HepG2 (cell line): ENCODE measurements around the gene ELF2. TPM values are rescaled to one million over a fixed set of nuclear protein-coding genes. Genes with fewer than 3 reads are reported as not detected.
A peak's percentile ranks its signal among the peaks of the same experiment; 100 is the strongest.

Experiments used
- ARNT2 ChIP-seq: sonication (generic); formaldehyde crosslinking; IDR thresholded peaks from 2 replicates; pipeline ENCODE4 v1.8.0; 2022; ENCODE audit warnings: mild to moderate bottlenecking, low read depth, missing genetic modification reagents, moderate library complexity
- CREB1 ChIP-seq, 2 experiments: fragments of 450-650 bp in 1 of 2; IDR thresholded peaks; 2 replicates each; pipeline ENCODE4 v1.6.1; 2016 to 2017; ENCODE audit warnings: control low read depth in 1 of 2, mild to moderate bottlenecking in 1 of 2, missing compliant biosample characterization in 1 of 2, missing genetic modification characterization in 1 of 2
- ERF ChIP-seq: IDR thresholded peaks from 2 replicates; pipeline ENCODE4 v1.6.1; 2018; ENCODE audit warnings: missing biosample characterization, missing genetic modification reagents
- FOXK2 ChIP-seq: fragments of 450-650 bp; IDR thresholded peaks from 2 replicates; pipeline ENCODE4 v1.6.1; 2016
- HDAC6 ChIP-seq: fragments of 200-600 bp; sonication (generic); IDR thresholded peaks from 2 replicates; pipeline ENCODE4 v1.7.0; 2017; ENCODE audit warnings: mild to moderate bottlenecking, antibody characterized with exemption, low read length, low read depth
- HNRNPL ChIP-seq: fragments of 200-400 bp; formaldehyde crosslinking; IDR thresholded peaks from 2 replicates; pipeline ENCODE4 v1.6.1; 2017; ENCODE audit warnings: mild to moderate bottlenecking, low read depth, low read length
- KLF13 ChIP-seq: sonication (generic); formaldehyde crosslinking; IDR thresholded peaks from 2 replicates; pipeline ENCODE4 v1.4.0; 2020; ENCODE audit warnings: mild to moderate bottlenecking, missing genetic modification reagents
- NFYB ChIP-seq: sonication (generic); formaldehyde crosslinking; IDR thresholded peaks from 2 replicates; pipeline ENCODE4 v1.4.0; 2020; ENCODE audit warnings: missing genetic modification reagents
- RXRA ChIP-seq: sonication (generic); formaldehyde crosslinking; IDR thresholded peaks from 2 replicates; pipeline ENCODE4 v1.5.1; 2020; ENCODE audit warnings: missing genetic modification reagents
- SKI ChIP-seq: fragments of 450-650 bp; IDR thresholded peaks from one replicate; pipeline ENCODE4 v1.6.1; 2018; ENCODE audit warnings: mild to moderate bottlenecking; ENCODE audit not compliant: partially characterized antibody
- SUZ12 ChIP-seq: fragments of 150-350 bp; IDR thresholded peaks from 2 replicates; pipeline ENCODE4 v1.6.1; 2014; ENCODE audit warnings: low read depth, low read length
- U2AF1 ChIP-seq: fragments of 200-400 bp; formaldehyde crosslinking; optimal IDR thresholded peaks from 2 replicates; pipeline ENCODE3; 2017; ENCODE audit warnings: mild to moderate bottlenecking, low read depth, low read length
- XRCC5 ChIP-seq: fragments of 200-400 bp; formaldehyde crosslinking; optimal IDR thresholded peaks from 2 replicates; pipeline ENCODE3; 2017; ENCODE audit warnings: mild to moderate bottlenecking, low read length
- ZC3H4 ChIP-seq: sonication (generic); formaldehyde crosslinking; IDR thresholded peaks from 2 replicates; pipeline ENCODE4 v1.4.0; 2020; ENCODE audit warnings: missing genetic modification reagents, borderline replicate concordance
- ZIK1 ChIP-seq: sonication (generic); formaldehyde crosslinking; IDR thresholded peaks from 2 replicates; pipeline ENCODE4 v1.5.0; 2020; ENCODE audit warnings: mild to moderate bottlenecking, low read depth, missing genetic modification reagents, borderline replicate concordance
- ZMYM4 ChIP-seq: sonication (generic); formaldehyde crosslinking; IDR thresholded peaks from 2 replicates; pipeline ENCODE4 v1.8.1; 2023; ENCODE audit warnings: mild to moderate bottlenecking, missing genetic modification reagents
- ZNF225 ChIP-seq: sonication (generic); formaldehyde crosslinking; IDR thresholded peaks from 2 replicates; pipeline ENCODE4 v1.4.0; 2020; ENCODE audit warnings: mild to moderate bottlenecking, missing genetic modification reagents
- ZNF780A ChIP-seq: sonication (generic); formaldehyde crosslinking; IDR thresholded peaks from 2 replicates; pipeline ENCODE4 v1.8.0; 2022; ENCODE audit warnings: mild to moderate bottlenecking, missing genetic modification reagents, moderate library complexity
- polyA plus RNA-seq, 8 experiments: library from polyadenylated mRNA; depleted of rRNA in 3 of 8; stranded (reverse) in 7 of 8; unstranded in 1 of 8; fragments of >200 nt; fragmentation: Illumina TruSeq in 4 of 8; extraction: Trizol in 4 of 8; gene quantifications; 2 replicates each; pipeline versions ENCODE4 v1.2.1 to v1.2.3, GENCODE V29; 2011 to 2016; ENCODE audit warnings: low read depth in 4 of 8, missing spikeins in 1 of 8, mixed read lengths in 1 of 8; ENCODE audit not compliant: insufficient read depth in 1 of 8
- total RNA-seq, 5 experiments: library from RNA; depleted of rRNA; stranded (reverse); fragments of >200 nt; fragmentation: Illumina TruSeq; extraction: Trizol; gene quantifications; 2 replicates each; pipeline ENCODE4 v1.2.3, GENCODE V29; 2016; ENCODE audit warnings: low read depth in 1 of 5
- TF ChIP-seq, protein P1 (sequence below): sonication (generic); formaldehyde crosslinking; IDR thresholded peaks from 2 replicates; pipeline ENCODE4 v1.4.0; 2020; ENCODE audit warnings: missing genetic modification reagents
- TF ChIP-seq, protein P2 (sequence below): sonication (generic); formaldehyde crosslinking; IDR thresholded peaks from 2 replicates; pipeline ENCODE4 v1.8.0; 2022; ENCODE audit warnings: low read depth, missing genetic modification reagents
- TF ChIP-seq, protein P3 (sequence below): IDR thresholded peaks from 2 replicates; pipeline ENCODE4 v1.6.1; 2016; ENCODE audit warnings: missing biosample characterization, missing genetic modification reagents, low read depth
- TF ChIP-seq, protein P4 (sequence below): sonication (generic); formaldehyde crosslinking; IDR thresholded peaks from 2 replicates; pipeline ENCODE4 v1.5.0; 2020; ENCODE audit warnings: missing genetic modification reagents
- TF ChIP-seq, protein P5 (sequence below): sonication (generic); formaldehyde crosslinking; IDR thresholded peaks from 2 replicates; pipeline ENCODE4 v1.4.0; 2020; ENCODE audit warnings: missing genetic modification reagents

Gene ELF2
- total and polyA plus RNA-seq, 2 of the 13 experiments (the other 11 are each of a cell fraction or from before 2014, with no cell fraction given), result 28.6 to 35.4 TPM

DNA sequence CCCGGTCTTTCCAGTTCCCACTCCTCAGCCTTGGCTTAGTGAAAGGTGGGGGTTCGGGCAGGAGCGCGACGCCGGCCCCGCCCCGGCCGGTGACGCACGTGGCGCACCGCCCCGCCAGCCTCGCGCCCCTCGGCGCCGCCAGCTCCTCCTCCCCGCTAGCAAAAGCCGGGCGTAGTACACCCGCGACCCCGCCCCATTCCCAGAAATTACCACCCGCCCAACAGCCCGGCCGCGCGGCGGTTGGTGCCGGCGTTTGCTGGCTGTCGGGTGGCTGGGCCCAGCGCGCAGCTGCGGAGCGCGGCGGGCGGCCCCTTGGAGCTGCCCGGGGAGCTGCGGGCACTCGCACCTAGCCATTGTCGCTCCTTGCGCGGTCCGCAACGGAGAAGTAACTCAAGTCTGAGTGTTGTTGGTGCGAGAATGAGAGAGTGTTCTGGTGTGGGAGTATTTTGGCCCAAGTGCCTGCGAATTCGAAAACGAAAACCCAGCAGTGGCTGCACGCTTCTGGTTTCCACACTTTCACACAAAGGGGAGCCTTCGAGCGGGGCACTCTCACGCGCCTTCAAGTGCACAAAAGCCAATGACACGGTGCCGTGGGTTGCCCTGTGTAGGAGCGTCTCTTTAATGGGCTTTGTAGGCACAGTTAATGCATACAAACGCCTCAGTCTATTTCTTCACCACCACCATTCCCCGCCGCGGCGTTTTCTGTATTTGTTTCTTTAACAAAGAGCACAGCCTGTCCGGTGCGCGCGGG lies 1.0 kb upstream of the ELF2 start (continued):
- TF ChIP-seq, protein P1, sequence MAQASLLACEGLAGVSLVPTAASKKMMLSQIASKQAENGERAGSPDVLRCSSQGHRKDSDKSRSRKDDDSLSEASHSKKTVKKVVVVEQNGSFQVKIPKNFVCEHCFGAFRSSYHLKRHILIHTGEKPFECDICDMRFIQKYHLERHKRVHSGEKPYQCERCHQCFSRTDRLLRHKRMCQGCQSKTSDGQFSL (CRISPR knock-in tag), result no peak; the same call in 1 of the 2 replicates
- TF ChIP-seq SUZ12 (no peak), ARNT2 (peak; percentile 74), HDAC6 (no peak), SKI (peak; percentile 70), ZNF780A (CRISPR knock-in tag) (0 out of 2 replicates have a peak, but pooled peaks have one; percentile 52), CREB1 (IDR thresholded peaks at IDR 0.05) (peak; percentile 52; the same call in 1 of the 2 replicates), CREB1 (CRISPR knock-in tag; IDR thresholded peaks at IDR 0.05) (peak; percentile 19; the same call in 1 of the 2 replicates), ZNF225 (CRISPR knock-in tag) (no peak), ZIK1 (CRISPR knock-in tag) (no peak), ERF (CRISPR knock-in tag) (no peak; the same call in 1 of the 2 replicates), FOXK2 (no peak), ZC3H4 (CRISPR knock-in tag) (no peak), RXRA (CRISPR knock-in tag) (no peak), NFYB (CRISPR knock-in tag) (no peak), XRCC5 (peak; percentile 41), U2AF1 (no peak), KLF13 (CRISPR knock-in tag) (no peak), HNRNPL (0 out of 2 replicates have a peak, but pooled peaks have one; percentile 56), ZMYM4 (CRISPR knock-in tag) (peak; percentile 55; the same call in 1 of the 2 replicates)
- TF ChIP-seq, protein P2, sequence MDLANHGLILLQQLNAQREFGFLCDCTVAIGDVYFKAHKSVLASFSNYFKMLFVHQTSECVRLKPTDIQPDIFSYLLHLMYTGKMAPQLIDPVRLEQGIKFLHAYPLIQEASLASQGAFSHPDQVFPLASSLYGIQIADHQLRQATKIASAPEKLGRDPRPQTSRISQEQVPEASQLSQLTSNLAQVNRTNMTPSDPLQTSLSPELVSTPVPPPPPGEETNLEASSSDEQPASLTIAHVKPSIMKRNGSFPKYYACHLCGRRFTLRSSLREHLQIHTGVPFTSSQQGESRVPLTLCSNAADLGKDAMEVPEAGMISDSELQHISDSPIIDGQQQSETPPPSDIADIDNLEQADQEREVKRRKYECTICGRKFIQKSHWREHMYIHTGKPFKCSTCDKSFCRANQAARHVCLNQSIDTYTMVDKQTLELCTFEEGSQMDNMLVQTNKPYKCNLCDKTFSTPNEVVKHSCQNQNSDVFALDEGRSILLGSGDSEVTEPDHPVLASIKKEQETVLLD (CRISPR knock-in tag), result peak; percentile 70
- TF ChIP-seq, protein P3, sequence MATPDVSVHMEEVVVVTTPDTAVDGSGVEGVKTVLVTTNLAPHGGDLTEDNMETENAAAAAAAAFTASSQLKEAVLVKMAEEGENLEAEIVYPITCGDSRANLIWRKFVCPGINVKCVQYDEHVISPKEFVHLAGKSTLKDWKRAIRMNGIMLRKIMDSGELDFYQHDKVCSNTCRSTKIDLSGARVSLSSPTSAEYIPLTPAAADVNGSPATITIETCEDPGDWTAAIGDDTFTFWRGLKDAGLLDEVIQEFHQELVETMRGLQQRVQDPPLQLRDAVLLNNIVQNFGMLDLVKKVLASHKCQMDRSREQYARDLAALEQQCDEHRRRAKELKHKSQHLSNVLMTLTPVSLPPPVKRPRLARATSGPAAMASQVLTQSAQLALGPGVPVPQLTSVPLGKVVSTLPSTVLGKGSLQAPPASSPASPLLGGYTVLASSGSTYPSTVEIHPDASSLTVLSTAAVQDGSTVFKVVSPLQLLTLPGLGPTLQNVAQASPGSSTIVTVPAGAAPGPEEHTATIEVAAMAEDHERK (CRISPR knock-in tag), result no peak
- TF ChIP-seq, protein P4, sequence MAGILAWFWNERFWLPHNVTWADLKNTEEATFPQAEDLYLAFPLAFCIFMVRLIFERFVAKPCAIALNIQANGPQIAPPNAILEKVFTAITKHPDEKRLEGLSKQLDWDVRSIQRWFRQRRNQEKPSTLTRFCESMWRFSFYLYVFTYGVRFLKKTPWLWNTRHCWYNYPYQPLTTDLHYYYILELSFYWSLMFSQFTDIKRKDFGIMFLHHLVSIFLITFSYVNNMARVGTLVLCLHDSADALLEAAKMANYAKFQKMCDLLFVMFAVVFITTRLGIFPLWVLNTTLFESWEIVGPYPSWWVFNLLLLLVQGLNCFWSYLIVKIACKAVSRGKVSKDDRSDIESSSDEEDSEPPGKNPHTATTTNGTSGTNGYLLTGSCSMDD (CRISPR knock-in tag), result no peak
- TF ChIP-seq, protein P5, sequence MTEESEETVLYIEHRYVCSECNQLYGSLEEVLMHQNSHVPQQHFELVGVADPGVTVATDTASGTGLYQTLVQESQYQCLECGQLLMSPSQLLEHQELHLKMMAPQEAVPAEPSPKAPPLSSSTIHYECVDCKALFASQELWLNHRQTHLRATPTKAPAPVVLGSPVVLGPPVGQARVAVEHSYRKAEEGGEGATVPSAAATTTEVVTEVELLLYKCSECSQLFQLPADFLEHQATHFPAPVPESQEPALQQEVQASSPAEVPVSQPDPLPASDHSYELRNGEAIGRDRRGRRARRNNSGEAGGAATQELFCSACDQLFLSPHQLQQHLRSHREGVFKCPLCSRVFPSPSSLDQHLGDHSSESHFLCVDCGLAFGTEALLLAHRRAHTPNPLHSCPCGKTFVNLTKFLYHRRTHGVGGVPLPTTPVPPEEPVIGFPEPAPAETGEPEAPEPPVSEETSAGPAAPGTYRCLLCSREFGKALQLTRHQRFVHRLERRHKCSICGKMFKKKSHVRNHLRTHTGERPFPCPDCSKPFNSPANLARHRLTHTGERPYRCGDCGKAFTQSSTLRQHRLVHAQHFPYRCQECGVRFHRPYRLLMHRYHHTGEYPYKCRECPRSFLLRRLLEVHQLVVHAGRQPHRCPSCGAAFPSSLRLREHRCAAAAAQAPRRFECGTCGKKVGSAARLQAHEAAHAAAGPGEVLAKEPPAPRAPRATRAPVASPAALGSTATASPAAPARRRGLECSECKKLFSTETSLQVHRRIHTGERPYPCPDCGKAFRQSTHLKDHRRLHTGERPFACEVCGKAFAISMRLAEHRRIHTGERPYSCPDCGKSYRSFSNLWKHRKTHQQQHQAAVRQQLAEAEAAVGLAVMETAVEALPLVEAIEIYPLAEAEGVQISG, result peak; percentile 71
